ENCODE data around the gene ASTN2.
A peak's percentile ranks its signal among the peaks of the same experiment; 100 is the strongest.

ASTN2 gene

DNA sequence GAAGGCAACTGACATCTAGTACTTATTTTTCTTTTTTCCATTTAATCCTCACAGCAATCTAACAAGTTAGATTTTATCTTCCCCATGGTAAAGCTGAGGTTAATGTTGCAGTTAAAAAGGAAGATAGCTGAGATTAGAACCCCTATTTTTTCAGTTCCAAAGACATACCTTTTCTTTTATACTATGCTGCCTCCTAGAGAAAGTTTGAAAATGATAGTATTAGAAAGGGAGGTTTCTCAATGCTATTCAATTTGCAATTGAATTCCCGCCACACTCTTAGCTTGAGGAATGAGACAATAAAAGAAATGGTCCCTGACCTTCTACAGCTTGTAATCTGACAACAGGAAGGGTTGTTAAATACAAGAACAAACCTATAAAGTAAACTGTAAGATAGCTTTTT, 923.6 kb downstream of the ASTN2 start:
- DNase-seq = peak; percentile 16

DNA sequence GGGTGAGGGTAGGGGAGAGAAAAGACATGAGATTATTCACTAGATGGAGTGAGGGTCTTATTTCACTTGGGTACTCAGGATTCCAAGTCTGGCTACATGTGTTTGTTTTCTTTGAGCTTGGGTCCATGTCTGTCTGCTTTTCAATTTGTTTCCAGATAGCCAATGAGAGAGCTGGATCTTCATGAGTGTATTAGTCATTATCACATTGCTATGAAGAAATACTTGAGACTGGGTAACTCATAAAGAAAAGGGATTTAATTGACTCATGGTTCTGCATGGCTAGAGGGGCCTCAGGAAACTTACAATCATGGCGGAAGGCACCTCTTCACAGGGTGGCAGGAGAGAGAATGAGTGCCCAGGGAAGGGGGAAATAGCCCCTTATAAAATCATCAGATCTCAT, 924.5 kb downstream of the ASTN2 start:
- no peak for DNase-seq

DNA sequence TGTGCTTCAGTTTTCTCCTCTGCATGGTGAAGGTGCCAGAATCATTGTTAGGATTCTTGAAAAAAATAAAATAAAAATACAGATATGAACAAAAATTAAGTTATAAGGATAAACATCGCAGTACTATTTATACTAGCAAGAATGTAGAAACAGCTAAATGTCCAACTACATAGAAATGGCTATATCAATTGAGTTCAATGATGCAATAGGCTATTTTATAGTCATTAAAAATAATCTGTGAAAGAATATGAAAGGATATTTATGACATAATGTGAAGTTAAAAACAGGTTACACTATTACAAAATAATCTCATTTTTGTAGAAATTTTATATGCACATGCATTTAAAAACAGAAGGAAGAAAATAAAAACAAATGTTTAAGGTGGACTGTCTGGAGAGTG, 926.5 kb downstream of the ASTN2 start:
- no peak for DNase-seq

DNA sequence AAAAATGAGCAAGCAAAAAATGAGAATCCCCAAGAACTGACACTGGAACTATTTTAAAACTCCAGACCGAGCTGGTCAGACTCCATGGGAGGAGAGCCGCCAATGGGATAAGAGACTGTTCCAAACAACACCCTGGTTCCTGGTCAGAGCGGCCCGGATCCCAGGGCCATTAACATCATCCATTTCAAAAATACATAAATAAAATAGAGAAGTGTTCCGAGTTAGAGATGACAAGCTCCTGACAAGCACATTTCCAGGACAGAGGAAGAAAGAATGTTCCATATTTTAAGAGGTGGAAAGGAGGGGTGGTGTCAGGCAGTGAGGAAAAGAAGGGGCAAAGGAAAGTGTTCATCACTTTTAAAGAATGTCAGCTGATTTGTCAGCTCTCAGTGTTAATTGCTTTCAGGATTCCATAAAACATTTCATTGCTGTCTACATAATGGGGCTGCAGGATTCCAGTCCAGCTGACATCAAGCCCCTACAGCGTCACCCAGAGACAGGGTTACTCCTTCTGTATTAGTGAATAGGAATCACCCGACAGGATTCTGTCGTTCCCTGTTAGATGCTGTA, 930.3 kb downstream of the ASTN2 start:
- DNase-seq = no peak

DNA sequence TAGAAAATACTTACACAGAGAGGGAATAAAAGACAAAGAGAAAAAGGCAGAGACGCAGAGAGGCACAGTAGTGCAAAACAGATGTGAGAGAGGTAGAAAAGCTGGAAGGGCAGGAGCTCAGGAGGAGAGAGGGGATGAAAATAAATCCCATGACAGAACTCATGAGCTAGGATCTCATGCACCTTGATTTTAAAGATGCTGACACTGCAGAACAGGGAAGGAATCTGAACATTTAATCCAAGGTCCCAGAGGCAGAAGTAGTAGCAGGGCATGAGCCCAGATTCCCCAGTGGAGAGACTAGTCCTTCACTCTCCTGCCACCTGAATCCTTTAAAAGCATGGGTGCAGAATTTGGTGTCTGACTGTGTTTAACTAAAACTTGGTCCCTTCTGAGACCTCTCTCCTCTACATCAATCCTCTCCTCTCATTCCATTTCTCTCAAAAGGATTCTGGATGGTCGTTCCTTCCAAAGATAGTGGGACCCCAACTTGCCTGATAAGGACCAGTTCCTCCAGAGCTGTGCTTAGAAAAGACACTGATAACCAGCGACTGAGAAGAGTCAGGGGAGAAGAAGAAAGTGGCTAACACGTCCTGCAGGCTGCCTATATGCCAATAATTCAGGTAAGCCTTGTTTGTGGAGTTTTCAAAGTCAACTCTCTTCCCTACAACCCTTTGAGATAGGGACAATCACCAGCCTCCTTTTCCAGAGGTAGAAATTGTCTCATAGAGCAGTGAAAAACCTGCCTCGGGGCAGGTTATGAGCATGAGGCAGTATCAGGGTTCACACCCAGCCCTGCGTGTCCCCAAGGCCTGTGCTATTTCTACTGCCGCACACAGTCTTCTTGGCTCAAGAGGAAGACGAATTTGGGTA, 931.0 kb downstream of the ASTN2 start:
- no peak for DNase-seq

DNA sequence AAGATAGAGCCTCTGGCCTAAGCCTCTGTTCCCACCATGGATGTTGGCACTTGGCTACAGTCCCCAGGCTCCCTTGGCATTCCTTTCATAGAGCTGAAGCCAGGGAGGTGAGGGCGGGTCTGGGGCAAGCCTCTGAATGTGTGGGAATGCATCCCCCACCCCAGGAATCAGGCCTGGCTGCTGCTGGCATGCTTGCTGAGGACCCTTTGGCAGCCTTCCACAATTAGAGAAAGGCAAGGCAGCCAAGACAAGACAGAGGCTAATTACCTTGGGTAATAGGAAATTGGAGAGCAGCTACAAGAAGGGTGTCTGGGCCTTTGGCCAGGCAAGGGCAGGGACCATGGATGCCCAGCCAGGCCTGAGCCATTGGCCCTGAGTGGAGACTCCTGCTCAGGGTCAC, 932.1 kb downstream of the ASTN2 start:
- DNase-seq = peak; percentile 36

DNA sequence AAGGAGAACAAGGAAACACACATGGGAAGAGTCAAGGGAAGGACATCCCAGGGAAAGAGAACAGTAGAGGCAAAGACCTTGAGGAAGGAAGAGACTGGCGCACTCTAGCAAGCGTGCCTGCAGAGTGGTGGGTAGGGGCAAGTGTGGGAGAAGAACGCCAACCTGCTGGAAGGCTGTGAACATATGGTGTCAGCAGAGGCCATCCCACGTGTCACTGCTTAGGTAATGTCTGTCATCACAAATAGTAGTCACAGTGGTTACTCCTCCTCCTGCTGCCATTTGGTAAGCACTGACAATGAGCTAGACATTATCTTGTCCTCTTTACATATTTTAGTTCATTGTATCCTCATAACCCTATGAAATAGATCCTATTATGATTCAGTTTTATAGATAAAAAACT, 934.2 kb downstream of the ASTN2 start:
- no peak for DNase-seq

DNA sequence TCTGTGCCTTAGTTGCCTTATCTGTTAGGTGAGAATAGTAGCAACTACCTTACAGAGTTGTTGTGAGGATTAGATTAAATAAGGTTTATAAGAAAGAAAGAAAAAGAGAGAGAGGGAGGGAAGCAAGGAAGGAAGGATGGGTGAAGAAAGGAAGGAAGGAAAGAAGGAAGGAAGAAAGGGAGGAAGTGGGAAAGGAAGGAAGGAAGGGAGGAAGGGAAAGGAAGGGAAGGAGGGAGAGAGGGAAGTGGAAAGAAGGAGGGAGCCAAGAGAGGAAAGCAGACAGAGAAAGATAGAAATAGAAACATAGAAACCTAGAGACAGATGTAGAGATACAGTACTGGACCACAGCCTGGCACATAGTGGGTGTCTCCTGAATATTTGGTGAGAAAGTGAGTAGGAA, 934.9 kb downstream of the ASTN2 start:
- DNase-seq = no peak

DNA sequence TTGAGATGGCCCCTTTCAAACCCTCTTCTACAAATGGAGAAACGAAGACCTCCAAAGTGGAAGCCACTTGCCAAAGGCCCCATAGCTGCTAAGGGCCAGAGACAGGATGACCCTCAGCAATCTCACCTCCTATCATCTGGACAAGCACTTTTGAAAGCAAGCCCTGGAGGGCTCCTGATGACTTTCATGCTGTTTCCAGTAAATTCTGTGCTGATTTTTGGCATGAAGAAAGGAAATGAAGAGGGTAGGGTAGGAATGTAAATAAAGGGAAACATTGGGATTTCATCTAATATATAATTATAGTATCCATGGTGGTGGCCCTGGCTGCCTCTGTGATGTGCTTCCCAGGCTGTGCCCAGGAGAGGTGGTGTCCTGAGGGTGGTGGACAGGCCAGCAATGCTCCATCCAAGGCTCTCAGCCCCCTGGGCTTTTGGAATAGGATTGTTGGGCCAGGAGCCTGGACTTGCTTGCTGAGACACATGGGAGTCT, 935.8 kb downstream of the ASTN2 start:
- DNase-seq = no peak

DNA sequence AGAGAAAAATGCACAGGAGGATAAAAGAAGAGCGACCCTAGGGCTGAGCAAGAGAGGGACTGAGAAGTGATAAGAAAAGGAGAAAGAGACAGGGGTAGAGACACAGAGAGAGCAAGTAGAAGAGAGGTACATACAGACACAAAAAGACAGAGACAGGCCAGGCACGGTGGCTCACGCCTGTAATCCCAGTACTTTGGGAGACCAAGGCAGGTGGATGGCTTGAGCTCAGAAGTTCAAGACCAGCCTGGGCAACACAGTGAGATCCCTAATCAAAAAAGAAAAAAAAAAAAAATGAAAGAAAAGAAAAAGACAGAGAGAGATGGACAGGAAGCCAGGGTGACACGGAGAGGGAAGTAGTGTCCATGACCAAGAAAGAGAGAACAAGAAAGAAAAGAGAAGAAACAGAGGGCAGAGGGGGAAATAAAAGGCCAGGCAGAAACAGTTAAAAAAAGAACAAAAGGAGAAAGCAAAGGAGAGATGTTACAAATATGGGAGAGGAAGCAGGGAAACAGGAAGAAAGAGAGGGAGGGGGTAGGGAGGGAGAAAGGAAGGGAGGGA, 937.2 kb downstream of the ASTN2 start:
- DNase-seq = no peak

DNA sequence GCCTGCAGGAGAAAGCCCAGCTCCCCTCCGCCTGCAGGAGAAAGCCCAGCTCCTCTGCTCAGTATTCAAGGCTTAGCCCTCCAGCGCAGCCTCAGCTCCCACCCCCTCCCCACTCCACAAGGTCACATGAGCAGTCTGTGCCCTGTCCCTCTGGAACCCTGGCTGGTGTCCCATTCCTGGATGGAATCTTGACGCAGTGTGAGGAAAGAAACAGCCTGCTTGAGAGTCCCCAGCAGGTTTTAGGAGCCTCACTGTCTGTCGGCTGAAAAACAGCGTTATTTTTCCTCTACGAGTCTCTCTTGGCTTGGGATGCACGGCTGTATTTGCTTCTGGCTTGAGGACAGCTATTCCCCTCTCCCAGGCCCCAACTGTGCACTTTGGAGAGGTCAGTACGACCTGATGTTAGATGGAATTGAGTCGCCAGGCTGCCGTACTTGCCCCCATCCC, 937.9 kb downstream of the ASTN2 start:
- DNase-seq = no peak

DNA sequence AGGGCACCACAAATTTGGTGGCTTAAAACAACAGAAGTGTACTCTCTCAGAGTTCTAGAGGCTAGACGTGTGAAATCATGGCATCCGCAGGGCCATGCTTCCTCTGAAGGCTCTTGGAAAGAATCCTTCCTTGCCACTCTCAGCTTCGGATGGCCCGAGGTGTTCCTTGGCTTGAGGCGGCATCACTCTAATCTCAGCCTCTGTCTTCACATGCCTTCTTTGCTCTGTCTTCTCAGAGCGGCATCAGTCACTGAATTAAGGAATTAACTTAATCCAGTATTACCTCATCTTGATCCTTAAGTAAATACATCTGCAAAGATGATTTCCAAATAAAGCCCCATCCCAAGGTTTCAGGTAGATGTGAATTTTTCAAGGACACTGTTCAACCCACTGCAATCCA, 938.9 kb downstream of the ASTN2 start:
- DNase-seq = no peak

DNA sequence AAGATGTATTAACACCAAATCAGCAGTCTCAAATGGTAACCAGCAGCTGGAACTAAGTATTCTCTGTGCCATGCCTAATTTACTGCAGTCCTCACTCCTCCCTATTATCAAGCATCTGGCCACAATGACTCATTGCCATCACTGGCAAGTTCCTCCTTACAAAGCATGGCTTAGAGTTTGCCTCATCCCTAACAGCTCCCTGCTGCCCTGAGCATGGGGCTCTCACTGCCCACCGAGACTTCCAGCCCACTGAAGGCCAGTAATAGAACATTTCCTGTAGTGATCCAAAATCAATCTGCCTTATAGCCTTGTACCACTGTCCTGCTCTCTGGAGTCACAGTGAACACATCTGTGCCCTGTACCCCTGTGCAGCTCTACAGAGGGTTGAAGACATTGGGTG, 939.7 kb downstream of the ASTN2 start:
- no peak for DNase-seq

DNA sequence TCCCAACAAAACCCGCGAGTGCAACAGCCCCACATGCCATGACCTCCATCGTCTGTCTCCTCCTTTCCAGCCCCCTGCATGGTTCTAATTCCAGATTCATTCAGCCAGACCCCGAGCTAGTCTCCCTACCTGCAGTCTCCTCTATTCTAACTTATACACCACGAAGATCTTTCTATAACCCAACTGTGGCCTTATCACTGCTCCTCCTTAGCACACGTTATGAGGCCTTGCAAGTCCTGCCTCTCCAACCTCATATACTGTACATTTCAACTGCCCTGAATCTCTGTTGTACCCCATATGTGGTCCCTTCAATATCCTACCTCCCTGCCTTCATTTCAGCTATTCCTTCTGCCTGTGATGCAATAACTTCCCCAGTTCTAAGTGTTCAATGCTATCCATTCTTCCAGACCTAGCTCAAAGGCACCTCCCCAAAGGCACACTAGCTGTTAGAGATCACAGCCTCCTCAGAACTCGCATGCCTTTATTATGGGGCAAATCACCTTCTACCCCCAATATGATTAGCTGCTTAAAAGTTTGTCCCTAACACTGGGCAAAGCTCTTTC, 942.8 kb downstream of the ASTN2 start:
- no peak for DNase-seq

DNA sequence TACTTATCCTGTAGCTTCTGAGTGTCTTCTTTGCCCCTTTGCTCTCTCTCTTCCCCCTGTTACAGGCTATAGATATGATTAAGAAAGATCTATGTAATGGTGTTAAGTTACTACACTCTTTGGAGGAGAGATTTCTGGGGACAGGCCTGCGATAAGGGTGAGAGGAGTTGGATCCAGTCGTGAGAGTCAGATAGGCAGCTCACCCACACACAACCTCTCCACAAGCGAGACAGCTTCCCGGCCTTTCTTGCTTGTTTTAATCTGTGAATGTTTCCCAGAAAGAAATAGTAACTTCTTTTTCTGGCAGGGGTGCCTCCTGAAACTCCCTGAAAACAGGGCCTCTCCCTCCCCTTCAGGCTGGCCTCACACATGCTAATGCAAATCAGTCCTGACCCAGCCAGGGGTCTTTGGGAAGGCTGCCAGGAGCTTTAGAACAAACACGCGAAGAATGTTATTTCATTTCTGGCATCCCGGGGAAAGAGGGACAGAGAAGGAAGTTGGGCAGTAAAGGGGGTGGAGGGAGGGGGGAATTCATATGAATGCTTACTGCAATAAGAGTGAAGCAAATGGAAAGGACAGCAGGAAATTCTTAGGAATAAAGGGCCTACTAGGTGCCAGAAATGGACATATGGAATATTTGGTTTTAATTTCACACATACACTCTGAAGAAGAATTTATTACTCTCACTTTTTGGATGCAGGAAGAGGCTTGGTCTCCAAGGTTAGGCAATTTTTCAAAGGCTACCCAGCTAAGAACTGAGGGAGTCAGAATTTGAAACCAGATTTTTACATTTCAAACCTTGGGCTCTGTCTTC, 943.6 kb downstream of the ASTN2 start:
- no peak for DNase-seq

DNA sequence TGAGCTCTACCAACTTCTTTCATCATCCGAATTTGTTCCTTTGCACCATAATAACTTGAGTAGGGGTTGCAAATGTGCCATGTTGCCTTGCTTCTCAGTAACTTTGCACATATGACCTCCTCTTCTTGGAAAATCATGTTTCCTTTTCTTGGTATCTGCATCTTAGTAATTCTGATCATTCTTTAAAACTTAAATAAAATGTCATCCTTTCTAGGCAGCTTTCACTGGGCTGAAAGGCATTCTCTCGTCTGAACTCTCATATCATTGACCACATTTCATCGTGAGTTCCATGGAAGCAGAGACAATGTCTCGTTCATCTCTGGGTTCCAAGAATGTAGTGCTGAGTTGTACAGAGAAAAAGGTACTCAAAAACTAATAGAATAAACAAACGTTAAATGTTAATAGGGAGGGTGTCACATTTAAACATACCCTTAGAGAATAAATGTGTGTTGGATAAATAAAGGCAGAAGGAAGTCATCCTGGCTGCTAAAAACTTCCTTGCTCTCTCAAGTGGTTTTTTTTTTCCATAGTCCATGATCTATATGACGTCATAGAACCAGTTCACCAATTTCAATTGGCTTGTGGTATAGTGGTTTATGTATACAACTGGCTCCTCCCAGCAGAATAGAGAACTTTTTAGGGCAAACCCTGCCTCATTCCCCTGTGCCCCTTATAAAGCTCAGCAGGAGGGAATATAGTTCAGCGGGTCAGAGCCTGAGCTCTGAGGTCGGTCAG, 945.9 kb downstream of the ASTN2 start:
- DNase-seq = no peak

DNA sequence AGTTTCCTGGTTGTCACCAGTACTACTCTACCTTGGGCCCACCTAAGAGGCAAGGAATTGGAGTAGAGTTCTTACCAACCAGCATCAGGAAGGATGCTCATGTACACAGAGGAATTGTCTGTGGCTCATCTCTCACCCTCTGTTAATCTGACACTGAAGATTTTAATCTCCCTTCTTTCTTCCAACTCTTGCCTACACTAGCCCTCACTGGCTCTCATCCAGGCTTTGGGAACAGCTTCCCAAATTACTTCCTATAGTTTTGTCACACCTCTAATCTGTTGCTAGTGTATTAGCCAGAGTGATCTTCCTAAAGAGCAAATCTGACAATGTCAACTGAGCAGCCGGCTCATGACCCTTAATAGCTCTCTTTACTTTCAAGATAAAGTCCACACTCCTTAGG, 946.5 kb downstream of the ASTN2 start:
- no peak for DNase-seq

DNA sequence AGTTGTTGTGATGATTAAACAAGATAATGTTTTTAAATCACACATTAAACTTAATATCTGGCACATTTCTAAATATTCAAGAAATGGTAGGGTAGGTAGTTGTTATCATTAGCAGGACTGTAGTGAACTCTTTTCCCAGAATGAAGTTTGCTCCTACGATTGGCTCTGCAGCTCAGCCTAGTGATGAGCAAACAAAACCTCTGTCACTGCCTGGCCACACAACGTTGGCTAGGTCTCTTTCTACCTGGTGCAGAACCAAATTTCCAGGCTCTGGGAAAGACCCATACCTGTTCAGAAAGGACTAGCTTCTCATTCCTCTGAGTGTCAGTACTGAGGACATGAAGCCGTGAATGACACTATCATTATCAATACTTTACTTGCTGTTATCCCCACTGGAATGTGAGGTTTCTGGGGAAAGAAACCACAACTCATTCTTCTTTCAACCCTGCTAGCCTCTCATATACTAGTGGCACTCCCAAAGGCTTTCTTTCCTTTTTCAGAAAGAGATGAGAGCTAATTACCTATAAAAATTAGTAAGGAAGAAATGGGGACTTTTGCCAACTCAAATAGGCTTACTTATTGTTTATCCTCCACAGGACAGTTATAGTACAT, 947.0 kb downstream of the ASTN2 start:
- DNase-seq = no peak

DNA sequence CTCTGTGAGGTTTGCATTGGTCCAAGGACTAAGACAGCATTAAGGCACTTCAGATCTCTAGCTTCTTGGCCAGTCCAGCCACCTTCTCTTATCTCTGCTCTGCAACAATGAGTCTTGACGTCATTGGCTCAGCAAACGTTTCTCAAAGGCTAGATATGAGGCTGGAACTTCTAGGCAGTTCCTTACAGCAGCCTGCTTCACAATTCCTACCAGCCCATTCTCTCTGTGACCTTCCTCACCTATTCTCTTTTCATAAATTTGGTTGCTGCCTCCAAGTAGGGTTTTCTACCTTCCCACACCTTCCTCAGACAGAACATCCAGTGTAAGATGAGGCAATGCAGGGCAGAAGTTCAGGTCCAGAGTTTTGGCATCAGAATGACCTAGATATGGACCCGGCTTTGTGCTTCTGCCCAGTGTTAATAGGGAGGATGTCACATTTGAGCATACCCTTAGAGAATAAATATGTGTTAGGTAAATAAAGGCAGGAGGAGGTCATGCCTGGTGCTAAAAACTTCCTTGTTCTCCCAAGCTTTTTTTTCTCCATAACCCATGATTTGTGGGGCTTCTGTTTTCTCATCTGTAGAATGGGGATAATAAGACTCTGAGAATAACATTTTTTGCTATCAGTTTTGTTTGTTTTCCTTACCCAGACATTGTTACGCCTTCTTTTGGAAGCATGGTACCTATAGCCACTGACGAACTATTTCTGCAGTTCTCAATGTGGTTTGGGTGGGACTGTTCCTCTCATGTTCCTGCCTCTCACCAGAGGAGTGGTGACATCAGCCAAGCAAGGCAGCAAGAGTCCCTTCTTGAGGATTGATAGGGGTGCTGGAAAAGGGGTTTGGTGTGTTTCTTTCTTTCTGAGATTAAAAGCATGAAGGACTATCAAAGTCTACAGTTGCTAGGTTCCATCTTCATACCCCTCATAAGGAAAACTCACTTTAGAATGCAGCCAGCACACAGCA, 948.3 kb downstream of the ASTN2 start:
- no peak for DNase-seq

DNA sequence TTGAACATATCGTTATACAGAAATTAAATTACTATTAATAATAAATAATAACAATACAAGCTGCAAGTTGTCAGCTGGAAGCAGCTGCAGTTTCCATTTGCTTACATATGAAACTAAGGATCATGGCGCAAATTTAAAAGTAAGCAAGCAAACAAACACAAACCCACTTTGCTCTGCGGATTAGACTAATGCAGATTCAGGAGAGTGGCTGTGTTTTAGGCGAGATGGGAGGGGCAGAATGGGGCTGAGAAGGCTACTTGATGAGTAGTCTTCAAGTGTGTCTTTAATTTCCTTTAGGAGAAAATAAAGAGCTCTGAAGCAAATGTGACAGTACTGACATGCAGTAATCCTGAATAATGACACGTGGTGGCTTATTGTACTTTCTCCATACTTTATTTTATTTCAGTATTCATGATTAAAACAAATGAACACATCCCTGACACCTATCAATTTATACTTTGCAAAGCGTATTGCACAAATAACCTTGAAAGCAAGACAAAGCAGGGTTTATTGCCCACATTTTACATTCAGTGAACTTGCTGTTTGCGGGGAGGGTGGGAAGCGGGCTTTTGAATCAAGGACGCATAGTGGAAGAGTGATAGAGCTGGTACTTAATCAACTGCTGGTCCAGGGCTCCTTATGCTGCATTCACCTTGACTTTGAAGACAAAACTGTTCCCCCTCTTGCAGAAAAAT, 949.1 kb downstream of the ASTN2 start:
- DNase-seq = no peak
